ENCODE data around the gene GGNBP2.

GGNBP2 gene

GRCh38 chr17:36586138-36586537 is 41.4 kb downstream of the GGNBP2 start:
- H3K27ac ChIP-seq, result no peak overlapping the region

GRCh38 chr17:36590082-36590481 is 45.4 kb downstream of the GGNBP2 start:
- H3K79me2 ChIP-seq (ENCODE audit: insufficient read depth, low read depth), result 0 out of 2 replicates have a peak, but pooled peaks cover 3% of the 10 kb centered on the region
- H3K9ac ChIP-seq, result no peak overlapping the region
- H2AFZ ChIP-seq (ENCODE audit: low read depth), result no peak overlapping the region
- no peak overlapping the region for H3K4me3 ChIP-seq (IDR thresholded peaks at IDR 0.05; ENCODE audit: insufficient read depth, low read depth, low read length)
- H3K36me3 ChIP-seq (ENCODE audit: insufficient read depth), result peaks cover 12% of the 10 kb centered on the region; the same call in 1 of the 2 replicates
- no peaks in the 10 kb centered on the region for H3K27me3 ChIP-seq (ENCODE audit: insufficient read depth, low read depth)
- H3K27ac ChIP-seq, result peak overlapping the region; percentile 31; the same call in 1 of the 2 replicates
- no peak for TF ChIP-seq CTCF (conservative IDR thresholded peaks at IDR 0.05; ENCODE audit: low read depth, low read length)
- peaks cover 37% of the 10 kb centered on the region for H3K4me1 ChIP-seq (ENCODE audit: low read depth, poor library complexity, severe bottlenecking)
- H4K20me1 ChIP-seq (ENCODE audit: insufficient read depth), result no peaks in the 10 kb centered on the region
- H3K4me2 ChIP-seq, result peak overlapping the region; percentile 93

More at GRCh38 chr17:36586138-36586537, 41.4 kb downstream of the GGNBP2 start:
- Histone ChIP-seq H3K4me1 (ENCODE audit: low read depth, poor library complexity, severe bottlenecking) (peaks cover 28% of the 10 kb centered on the region), H3K4me2 (no peak overlapping the region), H3K4me3 (IDR thresholded peaks at IDR 0.05; ENCODE audit: insufficient read depth, low read depth, low read length) (no peak overlapping the region), H3K27me3 (ENCODE audit: insufficient read depth, low read depth) (no peaks in the 10 kb centered on the region), H3K79me2 (ENCODE audit: insufficient read depth, low read depth) (no peaks in the 10 kb centered on the region), H2AFZ (ENCODE audit: low read depth) (no peak overlapping the region), H4K20me1 (ENCODE audit: insufficient read depth) (no peaks in the 10 kb centered on the region), H3K9ac (no peak overlapping the region), H3K36me3 (ENCODE audit: insufficient read depth) (peaks cover 12% of the 10 kb centered on the region; the same call in 1 of the 2 replicates)
- TF ChIP-seq CTCF (conservative IDR thresholded peaks at IDR 0.05; ENCODE audit: low read depth, low read length), result no peak

- peak within 1 kb of the TSS; percentile 69 for H3K9ac ChIP-seq
- no peaks in the 10 kb centered on the region for H3K27me3 ChIP-seq (ENCODE audit: insufficient read depth, low read depth)
- H4K20me1 ChIP-seq (ENCODE audit: insufficient read depth), result no peaks in the 10 kb centered on the region
- peak within 1 kb of the TSS; percentile 93 for H3K4me2 ChIP-seq
- peak within 1 kb of the TSS; percentile 82 for H2AFZ ChIP-seq (ENCODE audit: low read depth)
- TF ChIP-seq CTCF (conservative IDR thresholded peaks at IDR 0.05; ENCODE audit: low read depth, low read length), result no peak
- 0 out of 2 replicates have a peak, but pooled peaks cover 3% of the 10 kb centered on the region for H3K79me2 ChIP-seq (ENCODE audit: insufficient read depth, low read depth)
- peak within 1 kb of the TSS; percentile 31; the same call in 1 of the 2 replicates for H3K27ac ChIP-seq
- H3K36me3 ChIP-seq (ENCODE audit: insufficient read depth), result peaks cover 9% of the 10 kb centered on the region; the same call in 1 of the 2 replicates
- H3K4me3 ChIP-seq (IDR thresholded peaks at IDR 0.05; ENCODE audit: insufficient read depth, low read depth, low read length), result no peak within 1 kb of the TSS
- peaks cover 37% of the 10 kb centered on the region for H3K4me1 ChIP-seq (ENCODE audit: low read depth, poor library complexity, severe bottlenecking)
Observed at GRCh38 chr17:36591434-36592315, 47.0 kb downstream of the GGNBP2 start, which contains the start of gene DHRS11. Gene DHRS11 (plus strand): TSS chr17:36591879. CDS start chr17:36592010, 131 bp downstream.

GRCh38 chr17:36592316-36592715 is 47.6 kb downstream of the GGNBP2 start:
- 0 out of 2 replicates have a peak, but pooled peaks cover 3% of the 10 kb centered on the region for H3K79me2 ChIP-seq (ENCODE audit: insufficient read depth, low read depth)
- H3K36me3 ChIP-seq (ENCODE audit: insufficient read depth), result peaks cover 5% of the 10 kb centered on the region; the same call in 1 of the 2 replicates
- H3K4me1 ChIP-seq (ENCODE audit: low read depth, poor library complexity, severe bottlenecking), result peaks cover 37% of the 10 kb centered on the region
- H4K20me1 ChIP-seq (ENCODE audit: insufficient read depth), result no peaks in the 10 kb centered on the region
- peak overlapping the region; percentile 69; the same call in 1 of the 2 replicates for H3K9ac ChIP-seq
- TF ChIP-seq CTCF (conservative IDR thresholded peaks at IDR 0.05; ENCODE audit: low read depth, low read length), result no peak
- no peak overlapping the region for H3K4me3 ChIP-seq (IDR thresholded peaks at IDR 0.05; ENCODE audit: insufficient read depth, low read depth, low read length)
- H2AFZ ChIP-seq (ENCODE audit: low read depth), result peak overlapping the region; percentile 82
- H3K27ac ChIP-seq, result no peak overlapping the region
- H3K4me2 ChIP-seq, result peak overlapping the region; percentile 93
- no peaks in the 10 kb centered on the region for H3K27me3 ChIP-seq (ENCODE audit: insufficient read depth, low read depth)

All from KMS-11 (cell line).